ENCODE results near the gene BMPR1A. TPM values are rescaled to one million over a fixed set of nuclear protein-coding genes. Genes with fewer than 3 reads are reported as not detected.
"Not testable (repeated sequence)": the region's sequence is repeated elsewhere in the genome, so short reads cannot be mapped to it uniquely, and the experiment has no call there.

The BMPR1A gene
- total RNA-seq, 2 experiments from 2014 or later = 7.5 to 8.4 TPM

- no peak overlapping the region for H3K27ac Mint-ChIP-seq
- H3K4me1 Mint-ChIP-seq = no peaks in the 10 kb centered on the region
- DNase-seq = no peak
- no peaks in the 10 kb centered on the region for H3K27me3 Mint-ChIP-seq
- no peaks in the 10 kb centered on the region for H3K36me3 Mint-ChIP-seq
- no peaks in the 10 kb centered on the region for H3K9me3 Mint-ChIP-seq
- no peak overlapping the region for H3K4me3 Mint-ChIP-seq
Measured at GRCh38 chr10:86922553-86922961, 166.1 kb downstream of the BMPR1A start.

- Mint-ChIP-seq H3K4me3 (no peak overlapping the region), H3K27ac (no peak overlapping the region), H3K27me3 (no peaks in the 10 kb centered on the region), H3K4me1 (peaks cover 3% of the 10 kb centered on the region), H3K36me3 (no peaks in the 10 kb centered on the region), H3K9me3 (no peaks in the 10 kb centered on the region)
- DNase-seq = no peak
Measured at GRCh38 chr10:86929468-86930380, 173.3 kb downstream of the BMPR1A start.

DNA sequence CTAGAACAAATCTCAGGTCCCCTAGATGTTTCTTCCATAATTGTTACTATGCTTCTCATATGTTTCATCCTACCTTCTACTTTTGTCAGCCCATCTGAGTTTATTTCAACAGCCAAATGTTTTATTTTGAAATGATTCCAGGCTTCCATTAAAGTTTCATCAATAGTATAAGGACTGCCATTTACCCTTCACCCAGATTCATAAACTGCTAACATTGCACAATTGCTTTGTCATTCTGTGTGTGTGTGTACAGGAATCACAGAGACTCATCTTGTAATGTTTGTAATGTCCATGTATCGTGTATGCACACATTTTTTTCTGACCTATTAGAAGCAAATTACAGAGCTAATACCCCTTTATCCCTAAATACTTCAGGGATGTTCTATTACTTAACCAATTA is 175.5 kb downstream of the BMPR1A start:
- peaks cover 3% of the 10 kb centered on the region for H3K4me1 Mint-ChIP-seq
- H3K27me3 Mint-ChIP-seq = no peaks in the 10 kb centered on the region
- DNase-seq = no peak
- H3K27ac Mint-ChIP-seq = no peak overlapping the region
- no peaks in the 10 kb centered on the region for H3K36me3 Mint-ChIP-seq
- H3K4me3 Mint-ChIP-seq = no peak overlapping the region
- no peaks in the 10 kb centered on the region for H3K9me3 Mint-ChIP-seq

DNA sequence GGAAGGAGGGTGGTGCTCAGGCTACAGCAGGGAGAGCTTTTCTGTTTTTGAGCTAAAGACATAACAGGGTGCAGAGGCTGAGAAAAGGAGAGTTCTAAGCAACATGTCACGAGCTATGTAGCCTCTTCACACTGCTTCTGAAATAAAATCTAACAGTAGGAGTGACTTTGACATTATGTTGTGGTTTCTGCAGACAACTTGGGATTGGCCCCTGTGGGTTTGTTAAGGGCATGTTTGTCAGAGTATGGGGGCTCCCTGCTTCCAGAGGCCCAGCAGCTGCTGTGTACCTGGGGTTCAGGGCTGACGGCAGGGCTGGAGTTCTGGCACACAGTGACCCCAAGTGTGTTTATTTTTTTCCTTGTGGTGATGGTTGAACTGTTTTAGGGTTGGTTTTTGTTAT is 176.3 kb downstream of the BMPR1A start:
- H3K4me3 Mint-ChIP-seq = no peak overlapping the region
- peak overlapping the region; percentile 23 for H3K27ac Mint-ChIP-seq
- DNase-seq = no peak
- no peaks in the 10 kb centered on the region for H3K36me3 Mint-ChIP-seq
- peaks cover 3% of the 10 kb centered on the region for H3K4me1 Mint-ChIP-seq
- H3K27me3 Mint-ChIP-seq = no peaks in the 10 kb centered on the region
- H3K9me3 Mint-ChIP-seq = no peaks in the 10 kb centered on the region

DNA sequence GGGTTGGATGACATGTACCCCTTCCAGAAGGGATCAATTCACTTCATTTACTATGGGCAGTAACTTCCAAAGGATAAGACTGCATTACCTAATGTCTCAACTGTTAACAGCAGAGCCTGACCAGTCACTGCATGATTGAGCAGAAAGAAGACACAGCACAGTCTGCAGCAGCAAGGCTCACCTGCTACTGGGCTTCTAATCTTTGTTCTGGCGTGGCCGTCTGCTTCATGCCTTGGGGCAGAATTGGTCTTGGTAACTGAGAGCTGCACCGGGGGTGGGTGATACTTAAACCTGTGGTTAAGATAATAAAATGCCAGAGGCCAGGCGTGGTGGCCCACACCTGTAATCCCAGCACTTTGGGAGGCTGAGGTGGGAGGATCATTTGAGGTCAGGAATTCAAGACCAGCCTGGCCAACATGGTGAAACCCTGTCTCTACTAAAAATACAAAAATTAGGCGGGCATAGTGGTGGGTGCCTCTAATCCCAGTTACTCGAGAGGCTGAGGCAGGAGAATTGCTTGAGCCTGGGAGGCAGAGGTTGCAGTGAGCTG is 177.8 kb downstream of the BMPR1A start:
- H3K4me1 Mint-ChIP-seq, H3K9me3 Mint-ChIP-seq, H3K27ac Mint-ChIP-seq, DNase-seq, H3K4me3 Mint-ChIP-seq, H3K36me3 Mint-ChIP-seq, H3K27me3 Mint-ChIP-seq: not testable (repeated sequence)

- peaks cover 3% of the 10 kb centered on the region for H3K4me1 Mint-ChIP-seq
- no peaks in the 10 kb centered on the region for H3K9me3 Mint-ChIP-seq
- no peak for DNase-seq
- no peak overlapping the region for H3K4me3 Mint-ChIP-seq
- no peak overlapping the region for H3K27ac Mint-ChIP-seq
- H3K36me3 Mint-ChIP-seq = no peaks in the 10 kb centered on the region
- H3K27me3 Mint-ChIP-seq = no peaks in the 10 kb centered on the region
Measured at GRCh38 chr10:86936661-86937501, 180.5 kb downstream of the BMPR1A start.

DNA sequence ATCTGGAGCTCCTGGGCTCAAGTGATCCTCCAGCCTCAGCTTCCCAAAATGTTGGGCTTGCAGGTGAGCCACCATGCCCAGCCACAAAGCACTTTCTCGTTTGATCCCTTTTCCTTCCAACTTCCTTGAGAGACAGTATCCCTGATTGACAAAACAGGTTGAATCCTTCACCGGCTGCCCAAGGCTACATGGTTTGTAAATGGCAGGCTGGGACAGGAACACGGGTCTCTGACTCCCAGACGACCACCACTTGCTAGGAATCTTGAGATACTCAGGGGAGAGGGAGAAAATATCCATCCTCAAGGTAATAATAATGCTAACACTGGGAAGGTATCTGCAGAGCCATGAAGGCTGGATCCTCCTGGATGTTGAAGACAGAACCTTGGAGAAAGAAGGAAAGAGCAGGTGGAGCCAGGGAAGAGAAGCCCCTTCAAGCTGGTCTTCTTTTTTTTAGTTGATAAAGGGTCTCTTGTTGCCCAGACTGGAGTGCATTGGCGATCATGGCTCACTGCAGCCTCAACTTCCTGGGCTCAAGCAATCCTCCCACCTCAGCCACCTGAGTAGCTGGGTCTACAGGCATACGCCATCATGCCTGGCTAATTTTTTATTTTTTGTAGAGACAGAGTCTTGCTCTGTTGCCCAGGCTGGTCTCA is 181.2 kb downstream of the BMPR1A start:
- Mint-ChIP-seq H3K4me3 (no peak overlapping the region), H3K27ac (no peak overlapping the region), H3K4me1 (peaks cover 3% of the 10 kb centered on the region), H3K36me3 (no peaks in the 10 kb centered on the region), H3K27me3 (no peaks in the 10 kb centered on the region), H3K9me3 (no peaks in the 10 kb centered on the region)
- no peak for DNase-seq

- no peak overlapping the region for H3K4me3 Mint-ChIP-seq
- DNase-seq = no peak
- no peak overlapping the region for H3K27ac Mint-ChIP-seq
- no peaks in the 10 kb centered on the region for H3K36me3 Mint-ChIP-seq
- H3K9me3 Mint-ChIP-seq = no peaks in the 10 kb centered on the region
- no peaks in the 10 kb centered on the region for H3K27me3 Mint-ChIP-seq
- no peaks in the 10 kb centered on the region for H3K4me1 Mint-ChIP-seq
Measured at GRCh38 chr10:86938260-86938659, 181.8 kb downstream of the BMPR1A start.

- not testable (repeated sequence) for DNase-seq, H3K9me3 Mint-ChIP-seq
Measured at GRCh38 chr10:86940076-86940475, 183.7 kb downstream of the BMPR1A start.

DNA sequence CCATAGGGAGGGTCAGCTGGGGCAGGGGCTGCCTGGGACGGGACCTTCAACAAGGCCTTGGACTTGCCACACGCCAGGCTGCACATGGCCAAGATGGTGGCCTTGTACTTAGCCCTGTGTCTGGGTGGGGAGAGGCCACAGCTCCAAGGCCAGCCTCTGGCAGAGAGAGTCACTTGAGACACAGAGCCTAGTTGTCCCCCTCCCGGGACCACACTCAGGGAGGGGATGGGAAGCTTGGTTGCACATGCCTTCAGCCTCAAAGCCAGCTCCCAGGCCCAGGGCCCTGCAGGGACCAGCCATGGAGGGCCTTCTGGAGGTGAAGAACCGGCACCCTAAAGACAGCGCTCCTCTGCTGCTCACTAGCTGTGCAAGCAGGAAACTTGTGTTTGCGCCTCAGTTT is 184.3 kb downstream of the BMPR1A start:
- Mint-ChIP-seq H3K4me1 (peaks cover 8% of the 10 kb centered on the region), H3K27ac (no peak overlapping the region), H3K27me3 (no peaks in the 10 kb centered on the region), H3K4me3 (no peak overlapping the region), H3K9me3 (no peaks in the 10 kb centered on the region), H3K36me3 (no peaks in the 10 kb centered on the region)
- DNase-seq = no peak

More at GRCh38 chr10:86940076-86940475, 183.7 kb downstream of the BMPR1A start:
- H3K27ac Mint-ChIP-seq, H3K4me3 Mint-ChIP-seq, H3K27me3 Mint-ChIP-seq, H3K36me3 Mint-ChIP-seq, H3K4me1 Mint-ChIP-seq: not testable (repeated sequence)

GRCh38 chr10:86941426-86941825 is 185.0 kb downstream of the BMPR1A start:
- Mint-ChIP-seq H3K27me3 (no peaks in the 10 kb centered on the region), H3K36me3 (no peaks in the 10 kb centered on the region), H3K4me3 (no peak overlapping the region), H3K27ac (no peak overlapping the region), H3K9me3 (no peaks in the 10 kb centered on the region), H3K4me1 (peaks cover 8% of the 10 kb centered on the region)
- no peak for DNase-seq

DNA sequence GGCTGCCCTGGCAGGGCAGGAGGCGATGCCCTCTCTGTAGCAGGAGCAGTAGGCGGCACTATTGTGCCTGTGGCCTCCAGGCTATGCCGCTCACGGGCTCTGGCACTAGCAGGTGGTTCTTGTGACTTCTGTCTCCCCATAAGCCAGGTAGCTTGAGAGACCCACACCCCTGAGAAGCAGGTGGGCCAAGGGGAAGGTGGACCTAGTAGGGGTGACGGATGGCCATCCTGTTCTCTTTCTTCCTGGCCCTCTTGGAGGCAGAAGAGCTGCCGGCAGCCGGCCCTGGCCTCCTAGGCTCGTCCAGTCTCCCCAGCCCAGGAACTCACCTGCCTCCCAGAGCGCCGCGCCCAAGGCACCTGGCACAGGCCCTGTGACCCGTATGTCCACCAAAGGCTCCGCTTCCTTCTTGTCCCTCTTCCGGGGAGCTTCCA is 185.6 kb downstream of the BMPR1A start:
- H3K27me3 Mint-ChIP-seq = no peaks in the 10 kb centered on the region
- DNase-seq = no peak
- H3K9me3 Mint-ChIP-seq = no peaks in the 10 kb centered on the region
- H3K36me3 Mint-ChIP-seq = no peaks in the 10 kb centered on the region
- H3K4me1 Mint-ChIP-seq = peaks cover 8% of the 10 kb centered on the region
- H3K27ac Mint-ChIP-seq = no peak overlapping the region
- no peak overlapping the region for H3K4me3 Mint-ChIP-seq

- no peaks in the 10 kb centered on the region for H3K27me3 Mint-ChIP-seq
- H3K4me1 Mint-ChIP-seq = peaks cover 8% of the 10 kb centered on the region
- DNase-seq = no peak
- no peak overlapping the region for H3K4me3 Mint-ChIP-seq
- H3K27ac Mint-ChIP-seq = no peak overlapping the region
- H3K9me3 Mint-ChIP-seq = no peaks in the 10 kb centered on the region
- no peaks in the 10 kb centered on the region for H3K36me3 Mint-ChIP-seq
Measured at GRCh38 chr10:86942441-86943315, 186.3 kb downstream of the BMPR1A start.

Measured in activated naive CD8-positive, alpha-beta T cell treated with anti-CD3 and anti-CD28 coated beads for 36 hours (primary cell).